GM21619 (cell line): Measurements from ENCODE around the gene CLCN2.

Experiments used
- ATAC-seq: cut with Tn5 transposase; IDR thresholded peaks from one replicate; pipeline ENCODE4 v1.9.1; 2021; ENCODE audit not compliant: unreplicated experiment

CLCN2 gene

GRCh38 chr3:184381261-184382224 is 20.1 kb upstream of the CLCN2 start:
- no peak for ATAC-seq

GRCh38 chr3:184380627-184381260 is 19.3 kb upstream of the CLCN2 start:
- no peak for ATAC-seq

- no peak for ATAC-seq
Measured at GRCh38 chr3:184380185-184380626, 18.8 kb upstream of the CLCN2 start.

GRCh38 chr3:184379358-184380184 is 18.2 kb upstream of the CLCN2 start, which contains the start of gene CHRD:
Gene CHRD, plus strand, starts transcription at chr3:184380054. Its CDS starts 265 bp downstream, at chr3:184380319.
- ATAC-seq = no peak

- ATAC-seq = no peak
Measured at GRCh38 chr3:184378651-184379357, 17.4 kb upstream of the CLCN2 start.

- ATAC-seq = no peak
Measured at GRCh38 chr3:184377882-184378445, 16.6 kb upstream of the CLCN2 start, which contains the start of gene THPO. Gene THPO, minus strand, starts transcription at chr3:184378207. Its CDS starts 1,948 bp downstream, at chr3:184376259.

- no peak for ATAC-seq
Measured at GRCh38 chr3:184377374-184377773, 16.0 kb upstream of the CLCN2 start.

- ATAC-seq = no peak
Measured at GRCh38 chr3:184375747-184376461, 14.5 kb upstream of the CLCN2 start.

GRCh38 chr3:184373422-184373821 is 12.0 kb upstream of the CLCN2 start:
- no peak for ATAC-seq

- ATAC-seq = no peak
Measured at GRCh38 chr3:184372911-184373310, 11.5 kb upstream of the CLCN2 start.

GRCh38 chr3:184372296-184372821 is 11.0 kb upstream of the CLCN2 start:
- no peak for ATAC-seq

- ATAC-seq = peak; percentile 66
Measured at GRCh38 chr3:184371570-184372018, 10.2 kb upstream of the CLCN2 start.

GRCh38 chr3:184368586-184369183 is 7.3 kb upstream of the CLCN2 start:
- no peak for ATAC-seq

GRCh38 chr3:184368116-184368515 is 6.7 kb upstream of the CLCN2 start:
- no peak for ATAC-seq

- ATAC-seq = no peak
Measured at GRCh38 chr3:184366619-184367289, 5.3 kb upstream of the CLCN2 start.

- peak; percentile 79 for ATAC-seq
Measured at GRCh38 chr3:184362668-184363546, 1.5 kb upstream of the CLCN2 start.
